ENCODE data around the gene CDC27.

GRCh38 chr17:47232465-47232864 lies 43.4 kb upstream of the CDC27 start:
- TF ChIP-seq CTCF (IDR thresholded peaks at IDR 0.05) (no peak), POLR2A (IDR thresholded peaks at IDR 0.05) (no peak)

Data from transverse colon (tissue), 3 donors.